Gastrocnemius medialis (tissue), 4 donors: ENCODE data around the gene DISC1.
"Not testable (repeated sequence)": the region's sequence is repeated elsewhere in the genome, so short reads cannot be mapped to it uniquely, and the experiment has no call there.

ENCODE experiments used
- POLR2A ChIP-seq, 2 donors: fragments of 450-650 bp; IDR thresholded peaks; one replicate each; pipeline ENCODE4 v1.6.1; 2017; ENCODE audit warnings: antibody characterized with exemption in 2 of 2, mild to moderate bottlenecking in 2 of 2, moderate library complexity in 2 of 2
- TF ChIP-seq, protein P1 (sequence below), 5 experiments: fragments of 450-650 bp in 3 of 5; fragments of 200-600 bp in 2 of 5; sonication (generic) in 2 of 5; IDR thresholded peaks in 4 of 5; conservative IDR thresholded peaks in 1 of 5; 1 replicate in 4 of 5; 2 replicates in 1 of 5; pipeline ENCODE4 v1.5.1; 2016 to 2019; ENCODE audit warnings: antibody characterized with exemption in 5 of 5, mild to moderate bottlenecking in 3 of 5, moderate library complexity in 3 of 5

DNA sequence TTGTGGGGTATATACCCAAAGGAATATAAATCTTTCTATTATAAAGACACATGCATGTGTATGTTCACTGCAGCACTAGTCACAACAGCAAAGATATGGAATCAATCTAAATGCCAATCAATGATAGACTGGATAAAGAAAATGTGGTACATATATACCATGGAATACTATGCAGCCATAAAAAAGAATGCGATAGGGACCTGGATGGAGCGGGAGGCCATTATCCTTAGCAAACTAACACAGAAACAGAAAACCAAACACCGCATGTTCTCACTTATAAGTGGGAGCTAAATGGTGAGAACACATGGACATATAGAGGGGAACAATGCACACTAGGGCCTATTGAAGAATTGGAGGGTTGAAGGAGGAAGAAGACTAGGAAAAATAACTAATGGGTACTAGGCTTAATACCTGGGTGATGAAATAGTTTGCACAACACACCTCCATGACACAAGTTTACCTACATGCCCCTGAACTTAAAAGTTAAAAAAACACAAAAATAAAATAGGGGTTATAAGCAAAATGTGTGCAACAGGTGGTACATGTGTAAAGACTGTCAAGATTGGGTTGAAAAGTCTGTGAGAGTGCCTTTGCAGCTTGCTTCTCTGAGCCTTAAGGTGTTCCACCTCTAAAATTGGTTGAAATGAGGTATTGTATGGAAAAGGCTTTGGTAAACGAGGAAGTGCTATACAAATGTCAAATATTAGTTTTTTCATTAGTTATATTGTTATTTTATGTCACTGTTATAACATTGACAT lies 43.5 kb downstream of the DISC1 start:
- not testable (repeated sequence) for TF ChIP-seq POLR2A (IDR thresholded peaks at IDR 0.05)
- TF ChIP-seq, protein P1, sequence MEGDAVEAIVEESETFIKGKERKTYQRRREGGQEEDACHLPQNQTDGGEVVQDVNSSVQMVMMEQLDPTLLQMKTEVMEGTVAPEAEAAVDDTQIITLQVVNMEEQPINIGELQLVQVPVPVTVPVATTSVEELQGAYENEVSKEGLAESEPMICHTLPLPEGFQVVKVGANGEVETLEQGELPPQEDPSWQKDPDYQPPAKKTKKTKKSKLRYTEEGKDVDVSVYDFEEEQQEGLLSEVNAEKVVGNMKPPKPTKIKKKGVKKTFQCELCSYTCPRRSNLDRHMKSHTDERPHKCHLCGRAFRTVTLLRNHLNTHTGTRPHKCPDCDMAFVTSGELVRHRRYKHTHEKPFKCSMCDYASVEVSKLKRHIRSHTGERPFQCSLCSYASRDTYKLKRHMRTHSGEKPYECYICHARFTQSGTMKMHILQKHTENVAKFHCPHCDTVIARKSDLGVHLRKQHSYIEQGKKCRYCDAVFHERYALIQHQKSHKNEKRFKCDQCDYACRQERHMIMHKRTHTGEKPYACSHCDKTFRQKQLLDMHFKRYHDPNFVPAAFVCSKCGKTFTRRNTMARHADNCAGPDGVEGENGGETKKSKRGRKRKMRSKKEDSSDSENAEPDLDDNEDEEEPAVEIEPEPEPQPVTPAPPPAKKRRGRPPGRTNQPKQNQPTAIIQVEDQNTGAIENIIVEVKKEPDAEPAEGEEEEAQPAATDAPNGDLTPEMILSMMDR (IDR thresholded peaks at IDR 0.05 in 4 of 5, conservative IDR thresholded peaks at IDR 0.05 in 1 of 5), result not testable (repeated sequence)
